ENCODE results near the gene LTA. TPM values are rescaled to one million over a fixed set of nuclear protein-coding genes. Genes with fewer than 3 reads are reported as not detected.

The LTA gene
- total RNA-seq, 1 experiment from 2014 or later = not detected

- peak; percentile 95 for DNase-seq (ENCODE audit: low spot score)
Measured at GRCh38 chr6:31541658-31542521, 30.2 kb upstream of the LTA start, which contains the start of gene DDX39B. TSS of gene DDX39B (minus strand) at chr6:31542003. CDS start at chr6:31540532, 1,471 bp downstream.

DNA sequence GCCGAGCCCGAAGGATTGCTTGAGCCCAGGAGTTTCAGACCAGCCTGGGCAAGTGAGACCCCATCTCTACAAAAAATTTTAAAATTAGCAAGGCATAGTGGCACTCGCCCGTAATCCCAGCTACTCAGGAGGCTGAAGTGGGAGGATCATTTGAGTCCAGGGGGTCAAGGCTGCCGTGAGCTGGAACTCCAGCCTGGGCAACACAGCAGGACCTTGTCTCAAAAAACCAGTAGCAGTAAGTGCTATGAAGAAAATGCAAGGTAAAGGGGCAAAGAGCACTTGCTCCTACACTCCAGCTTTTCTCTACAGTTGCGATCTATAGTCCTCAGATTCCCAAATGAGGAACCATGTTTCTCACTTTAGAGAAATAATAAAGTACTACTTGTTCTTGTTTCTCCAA is 28.4 kb upstream of the LTA start:
- no peak for DNase-seq (ENCODE audit: low spot score)

DNA sequence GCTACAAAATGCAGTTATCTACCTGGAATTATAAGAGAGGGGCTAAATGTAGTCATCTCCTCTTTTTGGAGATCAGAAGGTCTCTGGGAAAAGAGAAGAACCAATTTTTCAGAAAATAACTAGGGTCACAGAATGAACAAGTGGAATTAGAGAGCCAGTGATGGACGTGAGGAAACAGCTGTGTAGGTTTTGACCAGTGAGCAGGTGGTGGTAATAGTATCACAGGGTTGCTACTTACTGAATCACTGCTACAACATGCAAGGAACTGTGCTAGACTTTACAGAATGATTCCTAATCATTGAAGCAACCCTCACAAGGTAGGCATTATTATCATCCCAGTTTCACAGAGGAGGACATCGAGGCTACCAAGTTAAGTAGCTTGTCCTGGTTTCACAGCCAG is 27.4 kb upstream of the LTA start:
- DNase-seq (ENCODE audit: low spot score) = no peak

- DNase-seq (ENCODE audit: low spot score) = no peak
Measured at GRCh38 chr6:31545291-31545690, 26.8 kb upstream of the LTA start.

GRCh38 chr6:31546339-31546957 is 25.6 kb upstream of the LTA start, which contains the start of gene ATP6V1G2:
TSS of gene ATP6V1G2 (minus strand) at chr6:31546608. CDS start at chr6:31546559, 49 bp downstream.
- DNase-seq (ENCODE audit: low spot score) = peak; percentile 84

- DNase-seq (ENCODE audit: low spot score) = peak; percentile 94
Measured at GRCh38 chr6:31546958-31547726, 24.9 kb upstream of the LTA start, which contains the start of gene NFKBIL1. TSS of gene NFKBIL1 (plus strand) at chr6:31547608. CDS start at chr6:31547695, 87 bp downstream.

- no peak for DNase-seq (ENCODE audit: low spot score)
Measured at GRCh38 chr6:31547727-31548543, 24.2 kb upstream of the LTA start.

GRCh38 chr6:31548544-31548873 is 23.6 kb upstream of the LTA start:
- DNase-seq (ENCODE audit: low spot score) = no peak

DNA sequence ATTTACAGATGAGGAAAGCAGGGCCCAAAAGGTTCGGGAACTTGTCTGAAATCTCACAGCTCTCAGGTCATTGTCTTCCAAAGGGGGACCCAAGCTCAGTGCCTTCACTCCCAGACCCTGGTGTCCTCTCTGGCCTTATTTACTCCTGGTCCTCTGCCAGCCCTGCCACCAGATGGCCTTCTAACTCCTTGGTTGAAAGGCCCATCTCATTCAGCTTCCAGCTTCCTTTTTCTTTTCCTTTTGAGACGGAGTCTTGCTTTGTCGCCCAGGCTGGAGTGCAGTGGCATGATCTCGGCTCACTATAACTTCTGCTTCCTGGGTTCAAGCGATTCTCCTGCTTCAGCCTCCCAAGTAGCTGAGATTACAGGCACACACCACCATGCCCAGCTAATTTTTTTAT is 20.7 kb upstream of the LTA start:
- DNase-seq (ENCODE audit: low spot score) = peak; percentile 33

DNA sequence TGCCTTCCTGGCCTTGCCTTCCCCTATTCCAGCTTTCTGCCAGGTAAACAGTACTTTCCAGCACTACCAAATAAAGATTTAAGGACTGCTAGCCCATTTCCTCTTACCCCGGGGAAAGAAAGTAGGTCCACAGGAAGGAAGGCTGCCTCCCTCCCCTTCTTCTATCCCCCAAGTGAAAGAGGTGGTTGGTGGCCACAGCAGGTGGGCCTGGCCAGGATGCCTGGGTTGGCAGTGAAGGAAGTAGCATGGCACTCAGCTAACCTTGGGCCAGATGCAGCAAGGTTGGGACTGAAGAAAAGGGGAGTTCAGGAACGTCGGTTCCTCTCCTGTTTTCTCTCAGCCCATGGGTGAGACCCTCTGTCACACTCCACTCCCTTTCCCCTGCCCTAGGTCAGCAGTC is 15.8 kb upstream of the LTA start:
- DNase-seq (ENCODE audit: low spot score) = no peak

- no peak for DNase-seq (ENCODE audit: low spot score)
Measured at GRCh38 chr6:31557443-31558317, 14.4 kb upstream of the LTA start.

GRCh38 chr6:31558318-31558625 is 13.8 kb upstream of the LTA start:
- no peak for DNase-seq (ENCODE audit: low spot score)

DNA sequence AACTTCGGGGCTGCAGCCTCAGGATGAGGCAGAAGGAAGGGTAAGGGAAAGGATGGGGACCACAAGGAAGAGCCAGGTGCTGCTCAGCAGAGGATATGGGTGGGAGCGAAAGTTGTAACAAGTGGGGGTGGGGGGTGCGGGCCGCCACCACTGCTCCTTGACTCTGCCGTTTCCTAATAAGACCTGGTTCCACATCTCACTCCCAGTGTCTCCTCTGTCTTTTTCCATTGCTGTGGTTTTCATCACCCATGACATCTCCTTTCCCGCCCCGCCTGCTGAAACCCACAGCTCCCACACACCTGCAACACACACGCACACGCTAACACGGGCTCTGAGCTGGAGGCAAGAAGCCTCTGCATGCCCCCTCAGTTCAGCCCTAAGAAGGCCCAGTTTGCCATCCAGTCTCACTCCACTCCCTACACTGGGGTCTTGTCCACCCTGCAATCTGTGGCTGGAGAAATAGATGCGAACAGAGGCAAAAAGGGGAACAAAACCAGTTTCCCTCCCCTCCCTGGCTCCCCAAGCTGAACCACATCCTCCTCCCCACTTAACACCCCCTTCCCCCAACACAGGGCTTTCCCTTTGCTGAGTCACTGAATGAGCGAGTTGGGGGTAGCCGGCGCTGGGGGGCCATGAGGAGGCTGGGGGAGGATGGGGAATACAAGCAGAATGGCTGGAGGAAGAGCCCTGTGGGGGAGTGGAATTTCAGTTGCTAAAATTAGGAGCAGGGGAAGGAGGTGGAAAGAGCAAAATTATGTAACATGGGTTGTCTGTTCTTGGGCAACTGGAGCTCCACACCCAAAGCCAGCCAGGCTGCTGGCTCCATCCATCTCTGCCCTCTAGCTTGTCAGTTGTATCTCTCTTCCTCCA is 13.2 kb upstream of the LTA start:
- peak; percentile 39 for DNase-seq (ENCODE audit: low spot score)

- no peak for DNase-seq (ENCODE audit: low spot score)
Measured at GRCh38 chr6:31559606-31559957, 12.5 kb upstream of the LTA start.

- DNase-seq (ENCODE audit: low spot score) = peak; percentile 90
Measured at GRCh38 chr6:31559958-31560696, 12.0 kb upstream of the LTA start.

GRCh38 chr6:31560697-31561058 is 11.4 kb upstream of the LTA start:
- no peak for DNase-seq (ENCODE audit: low spot score)

DNA sequence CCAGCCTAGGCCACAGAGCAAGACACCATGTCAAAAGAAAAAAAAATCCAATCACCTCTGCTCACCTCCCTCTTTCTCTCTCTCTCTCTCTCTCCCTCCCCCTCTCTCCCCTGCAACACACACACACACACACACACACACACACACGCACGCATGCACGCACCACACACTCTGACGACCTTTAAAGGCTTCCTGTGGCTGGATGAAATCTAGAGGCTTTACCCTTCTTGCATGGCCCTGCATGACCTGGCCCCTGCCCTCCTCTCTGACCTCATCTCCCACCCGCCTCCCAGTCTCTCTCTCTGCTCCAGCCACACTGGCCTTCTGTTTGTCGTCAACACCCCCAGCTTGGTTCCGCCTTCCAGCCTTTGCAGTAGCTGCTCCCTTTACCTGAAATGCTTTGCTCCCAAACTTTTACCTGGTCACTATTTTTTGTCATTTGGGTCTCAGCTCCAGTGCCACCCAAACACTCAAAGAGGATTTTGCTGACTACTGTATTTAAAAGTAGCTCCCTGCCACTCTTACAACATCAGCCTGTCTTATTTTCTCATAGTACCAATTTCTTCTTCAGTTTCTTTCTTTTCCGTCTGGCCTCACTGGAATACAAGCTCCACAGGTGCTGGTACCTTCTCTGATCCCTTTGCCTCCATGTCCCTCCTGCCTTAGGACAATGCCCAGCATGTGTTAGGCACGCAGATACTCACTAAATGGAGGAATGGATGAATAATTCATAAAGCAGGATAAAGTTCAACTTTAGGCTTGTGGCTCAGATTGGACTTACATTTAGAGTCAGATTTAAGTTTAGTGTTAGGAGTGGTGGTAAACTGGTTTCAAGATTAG is 4.3 kb upstream of the LTA start:
- no peak for DNase-seq (ENCODE audit: low spot score)

GRCh38 chr6:31568537-31568961 is 3.5 kb upstream of the LTA start:
- no peak for DNase-seq (ENCODE audit: low spot score)

Measured in A172 (cell line).